ENCODE measurements around the gene PAX8.
"Not testable (repeated sequence)": the region's sequence is repeated elsewhere in the genome, so short reads cannot be mapped to it uniquely, and the experiment has no call there.

The PAX8 gene

GRCh38 chr2:113291191-113291590 is 12.5 kb upstream of the PAX8 start:
- DNase-seq (ENCODE audit: low spot score): no peak
- no peak for FAIRE-seq

- not testable (repeated sequence) for FAIRE-seq
Observed at GRCh38 chr2:113288674-113289149, 10.0 kb upstream of the PAX8 start.

DNA sequence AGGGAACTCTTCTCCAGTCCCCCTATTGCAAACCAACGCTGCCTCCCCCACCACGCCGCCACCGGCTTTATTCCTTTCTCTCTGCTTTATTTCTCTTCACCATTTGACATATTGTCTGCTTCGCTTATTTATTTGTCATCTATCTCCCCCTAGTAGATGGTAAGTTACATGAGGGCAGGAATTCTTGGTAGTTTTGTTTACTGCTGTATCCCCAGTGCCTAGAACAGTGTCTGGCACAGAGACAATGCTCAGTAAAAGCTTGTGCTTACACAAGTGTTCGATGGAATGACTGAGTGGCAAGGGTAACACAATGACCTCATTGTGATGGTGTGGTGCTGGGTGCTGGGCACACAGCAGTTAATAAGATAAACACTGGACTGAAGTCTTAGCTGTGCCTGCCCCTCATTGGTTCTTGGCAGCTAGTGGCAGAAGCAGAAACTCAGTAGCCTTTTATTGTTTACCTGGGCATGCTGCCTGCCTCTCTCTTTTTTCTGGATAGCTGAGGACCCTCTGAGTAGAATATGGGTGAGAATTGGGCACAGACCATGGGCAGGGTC is 9.5 kb upstream of the PAX8 start:
- not testable (repeated sequence) for FAIRE-seq; DNase-seq (ENCODE audit: low spot score)

More at GRCh38 chr2:113288674-113289149, 10.0 kb upstream of the PAX8 start:
- not testable (repeated sequence) for DNase-seq (ENCODE audit: low spot score)

GRCh38 chr2:113285816-113286215 is 7.1 kb upstream of the PAX8 start:
- DNase-seq (ENCODE audit: low spot score) (no peak), FAIRE-seq (no peak)

DNA sequence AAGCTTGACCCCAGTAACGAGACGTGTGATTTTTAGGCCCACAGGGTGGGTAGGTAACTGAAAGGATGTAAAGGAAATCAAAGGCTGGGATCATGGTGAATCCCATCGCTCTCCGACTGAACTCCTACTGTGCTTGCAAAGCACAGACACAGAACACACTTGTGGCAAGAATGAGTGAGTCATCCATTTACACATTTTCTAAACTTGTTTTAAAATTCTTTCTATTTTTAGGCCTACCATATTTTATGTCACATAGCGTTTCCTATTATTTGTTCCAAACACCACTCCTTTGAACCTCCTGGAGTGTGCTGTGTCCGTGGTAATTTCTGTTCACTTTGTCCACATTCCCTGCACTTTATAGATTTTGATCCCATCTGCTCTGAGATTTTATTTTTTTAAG is 6.3 kb upstream of the PAX8 start:
- peak; percentile 96 for FAIRE-seq
- peak; percentile 73 for DNase-seq (ENCODE audit: low spot score)

DNA sequence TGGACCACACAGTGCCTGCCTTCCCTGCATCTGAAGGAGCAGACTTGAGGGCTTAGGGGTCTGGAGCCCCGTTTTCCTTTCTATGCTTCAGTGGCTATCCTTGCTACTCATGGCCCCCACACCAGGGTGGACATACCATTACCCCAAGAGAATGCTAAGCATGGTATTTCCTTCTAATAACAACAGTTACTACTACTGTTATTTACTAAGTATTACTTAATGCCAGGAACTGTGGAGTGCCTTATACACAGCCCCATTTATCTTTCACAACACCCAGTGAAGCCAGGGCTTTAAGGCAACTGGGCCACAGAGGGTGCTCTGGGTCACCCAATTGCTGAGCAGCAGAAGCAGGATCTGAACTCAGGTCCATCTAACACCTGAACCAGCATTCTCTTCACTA is 5.8 kb upstream of the PAX8 start:
- DNase-seq (ENCODE audit: low spot score) (no peak), FAIRE-seq (no peak)

- FAIRE-seq: peak; percentile 99
- DNase-seq (ENCODE audit: low spot score): peak; percentile 98
Observed at GRCh38 chr2:113283704-113284284, 5.1 kb upstream of the PAX8 start.

GRCh38 chr2:113282747-113283533 is 4.2 kb upstream of the PAX8 start:
- peak; percentile 97 for FAIRE-seq
- peak; percentile 97 for DNase-seq (ENCODE audit: low spot score)

- FAIRE-seq (peak; percentile 87), DNase-seq (ENCODE audit: low spot score) (peak; percentile 59)
Observed at GRCh38 chr2:113281910-113282746, 3.4 kb upstream of the PAX8 start.

DNA sequence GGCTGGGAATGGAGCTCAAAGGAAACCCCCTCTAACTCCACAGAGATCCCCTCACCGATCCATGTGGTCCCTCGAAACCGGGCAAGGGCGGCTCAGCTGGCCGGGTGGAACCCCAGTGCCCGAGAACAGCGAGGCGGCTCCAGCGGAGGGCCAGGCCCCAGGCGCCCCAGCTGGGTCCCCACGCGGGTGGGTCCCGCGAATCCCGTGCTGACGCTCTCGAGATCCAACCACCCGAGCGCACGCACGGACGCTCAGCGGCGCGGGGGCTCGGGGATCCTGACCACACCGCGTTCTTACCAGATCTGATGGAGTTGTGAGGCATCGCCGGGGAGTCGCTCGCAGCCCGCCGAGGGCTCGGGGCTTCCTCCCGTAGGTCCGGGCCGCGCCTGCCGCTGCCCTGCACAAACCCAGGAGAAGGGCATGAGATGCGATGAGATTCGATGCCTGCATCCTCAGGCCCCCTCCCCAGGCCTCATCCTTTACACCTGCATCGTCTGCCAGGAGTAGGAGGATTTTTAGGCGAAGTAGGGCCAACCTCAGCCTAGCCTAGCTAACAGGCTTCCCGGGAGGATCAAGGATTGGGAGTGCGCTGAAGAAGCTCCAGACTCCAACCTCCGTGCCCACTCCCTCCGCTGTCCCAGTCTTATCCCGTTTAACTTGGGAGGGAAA is 514 bp downstream of the PAX8 start:
- peak; percentile 13 for DNase-seq (ENCODE audit: low spot score)
- FAIRE-seq: no peak

DNA sequence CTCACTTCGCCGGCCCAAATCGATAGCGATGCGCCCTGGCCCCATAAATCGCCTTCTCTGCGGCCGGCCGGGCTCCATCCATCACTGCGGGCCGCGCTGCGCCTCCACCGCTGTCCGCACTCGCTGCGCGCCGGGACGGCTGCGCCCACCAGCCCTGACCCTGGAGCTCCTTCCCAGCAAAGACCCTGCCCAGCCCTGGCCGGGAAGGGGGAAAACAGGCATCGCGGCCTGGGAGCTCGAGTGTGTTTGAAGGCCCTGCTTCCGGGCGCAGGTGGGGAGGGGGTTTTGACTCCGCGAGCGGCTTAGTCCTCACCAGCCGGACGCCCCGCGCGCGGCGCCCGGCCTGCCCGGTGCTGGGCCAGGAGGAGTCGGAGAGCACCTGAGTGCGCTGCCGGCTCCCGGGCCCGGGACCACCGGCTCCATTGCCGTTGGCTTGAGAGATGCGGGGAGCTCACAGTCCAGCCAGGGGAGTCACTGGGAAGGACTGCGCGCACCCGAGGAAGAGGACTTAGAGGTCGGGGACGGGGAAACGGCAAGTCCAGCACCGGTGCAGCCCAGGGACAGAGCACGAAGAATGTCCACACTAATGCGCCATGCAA is 1.1 kb downstream of the PAX8 start:
- DNase-seq (ENCODE audit: low spot score): no peak
- no peak for FAIRE-seq

- DNase-seq (ENCODE audit: low spot score) (peak; percentile 10), FAIRE-seq (no peak)
Observed at GRCh38 chr2:113276761-113277425, 1.8 kb downstream of the PAX8 start.

GRCh38 chr2:113276216-113276760 is 2.4 kb downstream of the PAX8 start:
- DNase-seq (ENCODE audit: low spot score) (peak; percentile 15), FAIRE-seq (no peak)

DNA sequence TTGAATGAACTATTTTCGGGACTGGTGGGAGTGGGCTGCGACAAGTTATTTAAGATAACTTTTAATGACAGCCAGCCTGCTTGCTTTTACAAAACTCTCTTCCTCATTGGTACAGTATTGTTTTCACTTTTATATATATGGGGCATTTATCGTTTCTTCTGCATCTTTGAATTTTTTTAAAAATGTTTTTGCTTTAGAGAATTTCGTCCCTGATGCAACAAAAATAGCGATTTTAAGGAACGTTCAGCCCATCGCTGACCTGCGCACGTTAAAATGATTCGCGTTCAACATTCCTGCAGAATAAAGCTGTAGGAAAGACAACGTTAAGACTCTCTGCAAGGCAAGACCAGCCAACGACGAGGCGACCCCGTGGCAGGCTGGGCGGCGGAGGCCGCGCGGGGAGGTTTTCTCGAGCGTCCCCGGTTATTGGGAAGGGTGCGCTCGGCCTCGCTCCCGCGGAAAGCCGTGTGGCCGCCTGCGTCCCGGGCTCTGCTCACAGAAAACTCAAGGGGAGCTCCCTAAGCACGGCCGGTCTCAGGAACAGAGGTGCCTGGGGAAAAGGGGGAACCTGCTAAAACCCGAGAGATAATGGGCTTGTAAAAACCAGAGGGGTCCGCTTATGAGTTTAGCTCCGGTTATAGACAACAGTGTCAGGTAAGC is 3.0 kb downstream of the PAX8 start:
- no peak for FAIRE-seq
- no peak for DNase-seq (ENCODE audit: low spot score)

GRCh38 chr2:113274432-113274831 is 4.3 kb downstream of the PAX8 start:
- peak; percentile 48 for DNase-seq (ENCODE audit: low spot score)
- FAIRE-seq: peak; percentile 89

DNA sequence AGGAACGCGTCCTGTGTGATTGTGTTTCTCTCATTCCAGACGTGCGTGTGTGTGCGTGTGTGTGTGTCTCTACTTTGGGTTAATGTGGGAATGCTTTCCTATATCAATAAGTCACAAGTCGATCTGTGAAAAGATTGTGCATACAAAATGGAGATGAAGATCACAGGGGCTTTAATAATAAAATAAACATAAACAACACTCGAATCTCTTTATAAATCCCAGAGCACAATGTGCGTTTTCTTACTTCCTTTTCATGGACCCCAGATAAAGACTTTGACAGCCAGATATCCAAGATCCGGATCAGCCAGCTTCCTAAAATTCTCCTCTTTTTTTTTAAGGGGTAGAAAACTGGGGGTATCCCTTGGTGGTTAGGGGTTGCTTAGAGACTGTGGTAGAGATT is 4.7 kb downstream of the PAX8 start:
- FAIRE-seq (no peak), DNase-seq (ENCODE audit: low spot score) (no peak)

DNA sequence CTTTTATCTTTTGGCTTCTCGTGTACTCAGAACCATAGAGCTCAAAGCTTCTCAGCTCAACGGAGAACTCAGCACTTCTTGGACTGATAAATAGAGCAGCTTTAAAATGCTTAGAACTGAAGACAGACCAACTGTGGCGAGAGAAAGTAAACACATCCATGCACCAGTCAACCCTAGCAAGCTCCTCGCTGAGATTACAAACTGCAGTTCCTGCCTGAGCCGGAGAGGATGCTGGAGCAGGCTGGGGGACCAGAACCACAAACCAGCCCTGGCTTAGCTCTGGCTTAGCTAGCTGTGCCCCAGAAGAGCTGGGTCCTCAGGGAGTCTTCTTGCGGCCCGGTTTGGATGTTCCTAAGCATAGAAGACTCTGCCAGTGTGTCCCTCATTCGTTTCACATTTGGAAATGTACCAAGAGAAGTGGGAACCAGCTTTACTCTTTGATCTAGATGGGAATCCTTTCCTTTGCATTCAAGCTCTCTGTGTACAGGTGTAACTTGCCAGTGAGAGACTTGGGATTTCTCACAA is 5.6 kb downstream of the PAX8 start:
- DNase-seq (ENCODE audit: low spot score) (peak; percentile 54), FAIRE-seq (peak; percentile 65)

DNA sequence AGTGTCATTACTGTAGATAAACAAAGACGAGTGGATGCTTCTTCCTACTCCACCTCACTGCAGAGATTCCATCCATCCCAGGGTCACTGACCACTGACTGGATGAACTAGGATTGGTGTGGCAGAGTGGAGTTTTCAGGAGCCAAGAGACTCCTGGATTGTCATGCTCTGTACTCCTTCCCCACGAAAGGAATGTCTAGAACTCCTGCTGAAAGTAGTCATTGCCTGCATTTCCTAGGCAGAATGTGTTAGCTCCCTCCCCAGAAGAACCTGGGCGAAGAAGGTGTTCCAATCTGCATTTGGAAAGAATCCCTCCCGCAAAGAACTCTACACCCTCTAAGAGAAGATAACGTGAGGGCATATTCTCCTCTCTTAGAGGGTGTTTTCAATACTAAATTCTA is 6.2 kb downstream of the PAX8 start:
- DNase-seq (ENCODE audit: low spot score): no peak
- FAIRE-seq: no peak
